ENCODE data around the gene ARHGAP21.

DNA sequence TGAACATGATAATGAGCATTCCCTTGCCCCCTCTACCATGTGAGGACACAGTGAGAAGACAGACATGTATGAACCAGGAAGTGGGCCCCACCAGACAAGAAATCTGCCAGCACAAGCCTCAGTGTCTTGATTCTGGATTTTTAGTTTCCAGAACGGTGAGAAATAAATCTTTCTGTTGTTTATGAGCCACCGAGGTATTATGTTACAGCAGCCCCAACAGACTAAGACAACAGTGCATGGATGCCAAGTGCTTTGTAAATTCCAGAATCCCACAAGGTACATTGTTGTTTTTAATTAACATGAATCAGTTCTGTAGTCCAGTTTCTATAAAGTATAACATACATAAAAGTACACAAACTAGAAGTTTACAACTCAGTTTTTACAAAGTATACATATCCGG lies 162.2 kb downstream of the ARHGAP21 start:
- TF ChIP-seq, protein P1, sequence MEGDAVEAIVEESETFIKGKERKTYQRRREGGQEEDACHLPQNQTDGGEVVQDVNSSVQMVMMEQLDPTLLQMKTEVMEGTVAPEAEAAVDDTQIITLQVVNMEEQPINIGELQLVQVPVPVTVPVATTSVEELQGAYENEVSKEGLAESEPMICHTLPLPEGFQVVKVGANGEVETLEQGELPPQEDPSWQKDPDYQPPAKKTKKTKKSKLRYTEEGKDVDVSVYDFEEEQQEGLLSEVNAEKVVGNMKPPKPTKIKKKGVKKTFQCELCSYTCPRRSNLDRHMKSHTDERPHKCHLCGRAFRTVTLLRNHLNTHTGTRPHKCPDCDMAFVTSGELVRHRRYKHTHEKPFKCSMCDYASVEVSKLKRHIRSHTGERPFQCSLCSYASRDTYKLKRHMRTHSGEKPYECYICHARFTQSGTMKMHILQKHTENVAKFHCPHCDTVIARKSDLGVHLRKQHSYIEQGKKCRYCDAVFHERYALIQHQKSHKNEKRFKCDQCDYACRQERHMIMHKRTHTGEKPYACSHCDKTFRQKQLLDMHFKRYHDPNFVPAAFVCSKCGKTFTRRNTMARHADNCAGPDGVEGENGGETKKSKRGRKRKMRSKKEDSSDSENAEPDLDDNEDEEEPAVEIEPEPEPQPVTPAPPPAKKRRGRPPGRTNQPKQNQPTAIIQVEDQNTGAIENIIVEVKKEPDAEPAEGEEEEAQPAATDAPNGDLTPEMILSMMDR (IDR thresholded peaks at IDR 0.05): no peak
- TF ChIP-seq FOSB (CRISPR knock-in tag; IDR thresholded peaks at IDR 0.05) (no peak), CEBPB (IDR thresholded peaks at IDR 0.05) (no peak), KDM5A (IDR thresholded peaks at IDR 0.05) (no peak), SREBF2 (IDR thresholded peaks at IDR 0.05) (no peak), RNF2 (IDR thresholded peaks at IDR 0.05; ENCODE audit: borderline replicate concordance, low read depth) (no peak), CHD2 (IDR thresholded peaks at IDR 0.05; ENCODE audit: low read length, partially characterized antibody) (no peak), BHLHE40 (IDR thresholded peaks at IDR 0.05; ENCODE audit: low read depth, low read length) (no peak), RAD21 (conservative IDR thresholded peaks at IDR 0.05 in 1 of 2, IDR thresholded peaks at IDR 0.05 in 1 of 2) (no peak), RCOR1 (IDR thresholded peaks at IDR 0.05; ENCODE audit: low read depth, low read length) (no peak)

Data from A549 (cell line).